GM21447 (cell line): ENCODE data around the gene ANK2.
"Not testable (repeated sequence)": the region's sequence is repeated elsewhere in the genome, so short reads cannot be mapped to it uniquely, and the experiment has no call there.

Experiments used
- ATAC-seq: cut with Tn5 transposase; IDR thresholded peaks from one replicate; pipeline ENCODE4 v1.9.1; 2021; ENCODE audit not compliant: unreplicated experiment

Gene ANK2

DNA sequence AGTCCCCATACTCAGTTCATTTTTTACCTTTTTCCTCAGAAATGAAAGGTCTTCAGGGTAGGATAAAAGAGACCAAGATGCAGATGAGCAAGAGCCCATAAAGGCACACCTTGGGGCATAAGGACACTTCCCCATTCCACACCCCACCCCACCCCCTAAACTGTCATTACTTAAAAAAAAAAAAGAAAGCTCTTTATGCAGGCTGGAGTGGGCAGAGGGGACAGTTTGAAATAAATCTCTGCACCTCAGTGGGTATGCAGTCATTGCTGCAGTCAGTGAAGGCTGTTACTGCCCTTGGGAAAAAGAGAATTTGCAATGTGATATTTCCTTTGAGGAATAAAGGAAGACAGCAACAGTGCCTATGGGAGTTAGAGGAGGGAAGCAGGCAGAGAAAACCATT is 137.5 kb downstream of the ANK2 start:
- ATAC-seq: no peak

DNA sequence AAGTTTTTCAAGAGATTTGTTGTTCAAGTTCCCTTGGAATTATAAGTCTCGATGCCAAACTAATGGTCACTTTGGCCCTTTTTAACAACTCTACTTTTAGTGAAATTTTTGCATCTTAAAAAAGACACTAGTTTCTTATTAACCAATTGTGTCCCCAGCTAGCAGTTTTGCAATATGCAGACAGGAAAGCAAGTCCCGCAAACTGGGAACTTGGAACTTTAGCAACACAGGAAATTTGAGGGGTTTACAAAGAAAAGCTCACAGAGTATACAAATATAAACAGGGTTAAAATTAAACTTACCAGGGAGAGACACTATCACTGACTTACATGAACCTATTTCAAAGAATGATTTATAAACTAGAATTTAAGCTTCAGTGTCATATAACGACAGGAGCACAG is 137.9 kb downstream of the ANK2 start:
- no peak for ATAC-seq

DNA sequence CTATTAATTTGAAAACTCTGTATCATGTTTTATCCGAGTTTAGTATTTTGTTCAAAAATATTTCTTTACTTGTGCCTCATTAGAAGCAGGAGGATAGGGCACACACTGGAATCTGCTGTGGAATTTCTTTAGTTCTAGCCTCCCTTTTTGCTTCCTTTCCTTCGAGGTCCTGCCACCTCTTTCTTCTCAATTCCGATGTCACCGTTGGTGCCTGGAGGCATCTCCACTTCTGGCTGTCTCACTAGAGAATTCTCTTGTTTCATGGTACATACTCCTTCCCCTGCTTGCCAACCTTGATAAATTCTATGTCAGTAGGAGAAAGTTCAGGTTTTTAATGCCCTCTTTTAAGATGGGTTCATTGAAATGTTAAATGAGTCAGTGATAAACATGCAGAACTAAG is 140.1 kb downstream of the ANK2 start:
- no peak for ATAC-seq

DNA sequence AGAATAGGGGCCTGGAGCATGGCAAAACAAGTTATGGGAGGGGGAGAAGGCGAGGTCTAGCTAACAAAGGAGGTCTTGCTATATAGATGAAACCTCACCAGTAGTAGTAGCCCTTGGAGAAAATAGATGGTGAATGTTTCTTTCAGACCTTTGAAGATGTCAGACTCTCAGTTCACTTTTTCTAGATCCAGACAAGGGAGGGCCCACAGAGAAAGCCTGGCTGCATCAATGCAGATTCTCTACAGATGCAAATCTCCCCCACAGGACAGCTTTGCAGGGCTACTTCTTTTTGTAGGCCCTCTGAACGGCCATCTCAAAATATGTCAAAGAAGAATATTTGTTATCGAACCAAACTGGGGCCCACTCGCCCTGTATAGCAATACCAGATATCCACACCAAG is 159.7 kb downstream of the ANK2 start:
- ATAC-seq: no peak

DNA sequence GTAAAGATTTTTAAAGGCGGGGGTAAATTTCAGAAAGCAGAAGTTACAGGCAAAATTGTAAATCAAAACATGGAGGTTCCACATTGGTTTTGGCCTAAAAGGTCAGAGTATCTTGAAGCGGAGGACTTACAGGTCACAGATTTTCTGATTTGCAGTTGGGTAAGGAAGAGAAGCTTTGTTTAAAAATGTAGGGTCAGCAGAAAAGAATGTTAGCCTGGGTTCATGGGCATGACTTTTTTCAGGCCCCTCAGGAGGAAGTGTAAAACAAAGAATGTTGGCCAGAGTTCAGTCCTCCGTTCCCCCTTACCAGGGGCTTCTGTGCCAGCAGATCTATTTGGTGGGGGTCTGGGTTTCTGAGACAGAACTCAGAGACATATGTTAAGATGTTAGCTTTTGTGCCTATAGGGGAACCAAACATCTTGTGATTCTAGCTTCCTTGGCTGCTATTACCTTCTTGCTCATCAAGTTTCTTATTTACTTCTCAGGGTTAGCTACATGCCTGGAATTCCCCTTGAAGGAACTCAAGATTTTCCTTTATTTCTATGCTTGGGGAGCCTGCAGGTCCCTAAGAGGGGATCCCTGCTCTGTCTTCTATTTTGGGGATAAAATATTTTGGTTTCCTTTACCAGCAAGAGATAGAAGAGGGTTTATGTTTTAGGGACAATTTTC is 160.3 kb downstream of the ANK2 start:
- ATAC-seq: no peak

DNA sequence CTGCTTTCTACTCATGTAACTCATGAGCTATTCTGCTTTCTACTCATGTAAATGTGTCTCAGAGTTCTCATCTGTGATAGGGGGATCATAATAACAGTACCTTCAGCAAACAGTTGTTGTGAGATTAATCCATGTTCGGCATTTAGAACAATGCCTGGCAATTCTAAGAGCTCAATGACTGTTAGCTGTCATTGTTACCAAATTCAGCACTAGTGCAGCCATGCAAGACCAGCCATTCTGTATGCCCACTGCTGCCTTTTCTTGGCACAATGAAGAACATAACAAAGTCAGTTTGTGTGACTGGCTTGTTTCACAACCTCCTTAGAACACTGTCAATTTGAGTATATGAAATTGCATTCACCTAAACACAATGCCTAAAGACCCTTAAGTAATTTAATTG is 163.2 kb downstream of the ANK2 start:
- no peak for ATAC-seq

DNA sequence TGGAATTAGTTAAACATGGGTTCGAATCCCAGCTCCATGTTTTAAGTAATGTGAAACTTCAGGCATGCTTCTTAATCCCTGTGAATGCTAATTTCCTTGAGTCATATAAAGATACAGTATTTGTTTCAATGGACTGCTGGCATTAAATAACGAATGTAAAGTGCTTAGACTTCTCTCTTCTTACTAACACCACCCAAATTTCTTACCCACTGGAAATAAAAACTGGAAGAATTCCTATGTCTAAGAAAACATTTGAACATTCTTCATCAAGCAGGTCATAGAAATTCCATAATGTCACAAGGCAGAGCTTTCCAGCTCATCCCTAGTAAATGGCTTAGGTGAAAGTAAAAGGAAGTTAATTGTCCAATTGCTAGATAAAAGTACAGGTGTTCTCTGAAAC is 172.5 kb downstream of the ANK2 start:
- ATAC-seq: no peak

DNA sequence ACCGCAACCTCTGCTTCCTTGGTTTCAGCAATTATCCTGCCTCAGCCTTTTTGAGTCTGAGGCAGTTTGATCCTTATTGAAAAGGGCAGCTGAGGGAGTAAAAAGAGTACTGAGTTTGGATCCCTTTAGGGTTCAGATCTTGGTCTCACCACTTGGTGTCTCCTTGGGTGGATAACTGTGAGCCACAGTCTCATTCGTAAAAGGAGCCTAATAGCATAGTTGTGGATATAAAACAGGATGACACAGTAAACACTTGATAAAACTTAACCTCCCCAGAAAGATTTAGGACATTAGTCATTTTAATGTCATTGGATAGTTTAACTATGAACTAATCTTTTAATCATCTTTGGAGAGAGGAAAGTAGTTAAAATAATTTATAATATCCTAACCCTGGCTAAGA is 173.0 kb downstream of the ANK2 start:
- ATAC-seq: no peak

DNA sequence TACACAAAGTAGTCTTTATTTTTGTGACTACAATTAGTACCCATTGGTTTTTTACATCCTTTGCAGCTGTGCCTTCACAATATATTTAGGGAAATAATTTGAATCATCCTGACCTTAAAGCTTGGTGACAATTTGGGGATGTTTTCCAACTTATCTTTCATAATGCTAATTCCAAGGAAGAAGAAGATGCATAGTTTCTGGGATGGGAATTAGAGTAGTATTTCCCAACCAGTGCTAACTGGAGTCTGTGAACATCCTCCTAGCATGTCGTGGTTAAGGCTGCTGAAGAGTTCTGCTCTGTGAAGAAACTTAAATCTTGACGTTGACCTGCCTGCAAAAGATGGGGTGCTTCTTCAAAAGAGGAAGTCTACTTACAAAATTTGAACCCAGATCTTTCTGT is 173.5 kb downstream of the ANK2 start:
- ATAC-seq: no peak

DNA sequence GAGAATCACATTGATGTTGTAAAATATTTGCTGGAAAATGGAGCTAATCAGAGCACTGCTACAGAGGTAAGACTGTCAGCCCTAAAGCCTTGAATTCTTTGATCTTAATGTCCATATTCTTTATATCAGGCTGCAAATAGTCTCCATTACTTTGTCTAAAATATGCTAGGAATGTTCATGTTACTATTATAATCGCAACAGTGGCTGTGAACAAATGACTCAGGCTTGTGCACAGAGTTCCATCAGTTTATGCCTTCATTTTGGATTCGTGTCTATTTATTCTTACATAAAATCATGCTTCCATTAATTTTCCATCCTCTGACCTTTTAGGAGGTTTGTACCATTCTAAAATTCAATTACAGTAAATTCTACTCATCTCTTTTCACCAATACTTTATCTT is 182.7 kb downstream of the ANK2 start:
- no peak for ATAC-seq

DNA sequence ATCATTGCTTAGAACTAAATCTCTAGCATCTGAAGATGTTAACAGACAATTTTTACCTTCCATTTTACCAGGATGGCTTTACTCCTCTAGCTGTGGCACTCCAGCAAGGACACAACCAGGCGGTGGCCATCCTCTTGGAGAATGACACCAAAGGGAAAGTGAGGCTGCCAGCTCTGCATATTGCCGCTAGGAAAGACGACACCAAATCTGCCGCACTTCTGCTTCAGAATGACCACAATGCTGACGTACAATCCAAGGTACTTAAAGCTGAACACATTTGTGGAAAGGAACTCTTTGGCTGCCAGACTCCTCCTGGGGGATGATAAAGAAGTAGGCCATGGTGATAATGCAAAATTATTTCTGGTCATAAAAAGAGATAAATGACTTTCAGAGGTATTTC is 187.5 kb downstream of the ANK2 start:
- ATAC-seq: no peak

DNA sequence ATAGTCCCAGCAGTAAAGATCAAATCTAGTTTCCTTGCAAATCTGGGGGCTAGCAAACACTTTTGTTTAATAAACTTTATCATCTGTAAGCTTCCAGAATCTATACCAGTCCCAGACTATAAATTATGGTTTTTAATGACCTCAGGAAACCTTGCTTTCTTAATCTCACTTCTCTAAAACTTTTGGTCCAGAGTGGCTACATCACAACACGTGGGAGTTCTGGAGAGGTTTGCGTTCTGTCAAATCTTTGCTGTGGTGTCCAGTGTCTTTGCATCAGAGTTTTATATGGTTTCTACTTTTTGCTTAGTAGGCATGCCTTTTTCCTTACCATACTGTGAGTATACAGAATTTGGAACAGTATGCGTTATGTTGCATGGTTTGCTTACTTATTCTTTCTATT is 193.9 kb downstream of the ANK2 start:
- no peak for ATAC-seq

DNA sequence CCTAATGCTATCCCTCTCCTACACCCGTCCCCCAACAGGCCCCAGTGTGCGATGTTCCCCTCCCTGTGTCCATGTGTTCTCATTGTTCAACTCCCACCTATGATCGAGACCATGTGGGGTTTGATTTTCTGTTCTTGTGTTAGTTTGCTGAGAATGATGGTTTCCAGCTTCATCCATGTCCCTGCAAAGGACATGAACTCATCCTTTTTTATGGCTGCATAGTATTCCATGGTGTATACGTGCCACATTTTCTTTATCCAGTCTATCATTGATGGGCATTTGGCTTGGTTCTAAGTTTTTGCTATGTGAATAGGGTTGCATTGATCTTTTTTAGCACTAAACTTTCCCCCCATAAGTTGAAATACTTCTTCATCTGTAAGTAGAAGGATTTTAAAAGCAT is 195.3 kb downstream of the ANK2 start:
- not testable (repeated sequence) for ATAC-seq

DNA sequence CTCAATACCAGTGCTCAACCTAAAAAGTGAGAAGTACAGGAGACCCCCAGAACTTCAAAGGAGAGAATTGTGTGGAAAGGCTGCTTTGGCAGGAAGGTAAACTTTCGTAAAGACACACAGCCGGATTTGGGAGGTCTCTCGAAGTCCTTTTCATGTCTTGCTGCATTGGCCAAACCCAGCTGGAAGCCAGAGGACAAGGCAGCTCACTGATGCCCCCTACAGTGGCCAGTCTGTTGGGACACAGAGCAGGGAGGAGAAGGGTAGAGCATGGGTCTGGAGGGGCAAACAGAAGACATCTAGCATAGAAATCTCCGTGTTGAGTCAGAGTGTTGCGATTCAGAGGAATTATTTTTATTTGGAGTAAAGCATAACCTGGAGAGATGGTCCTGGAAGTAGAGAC is 198.9 kb downstream of the ANK2 start:
- no peak for ATAC-seq

DNA sequence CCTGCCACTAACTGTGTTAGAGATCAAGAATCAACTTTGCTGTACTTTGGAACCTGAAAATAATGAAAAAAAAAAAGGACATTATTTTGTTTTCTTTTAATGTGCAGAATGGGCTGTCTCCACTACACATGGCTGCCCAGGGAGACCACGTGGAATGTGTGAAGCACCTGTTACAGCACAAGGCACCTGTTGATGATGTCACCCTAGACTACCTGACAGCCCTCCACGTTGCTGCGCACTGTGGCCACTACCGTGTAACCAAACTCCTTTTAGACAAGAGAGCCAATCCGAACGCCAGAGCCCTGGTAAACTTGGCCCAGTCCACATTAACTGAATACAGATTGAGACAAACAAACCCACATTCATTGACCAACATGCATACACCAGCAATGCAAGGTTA is 206.2 kb downstream of the ANK2 start:
- ATAC-seq: no peak

DNA sequence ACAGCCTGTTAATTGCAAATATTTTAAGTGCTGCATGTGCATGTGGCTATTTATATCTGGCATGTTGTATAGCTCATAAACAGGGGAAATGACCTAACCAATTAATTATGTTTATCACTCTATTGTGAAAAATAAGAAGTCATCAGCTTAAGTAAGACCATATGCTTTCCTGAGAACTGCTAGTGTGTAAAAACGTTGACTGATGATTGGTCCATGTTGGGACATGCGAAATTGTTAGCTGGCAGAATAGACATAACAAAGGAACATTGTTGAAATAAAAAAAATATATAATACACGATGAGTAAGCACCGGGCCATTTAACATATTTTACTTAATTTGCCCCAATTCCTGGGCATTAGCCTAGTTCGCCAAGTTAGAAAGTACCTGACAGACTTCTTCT is 207.5 kb downstream of the ANK2 start:
- ATAC-seq: no peak

DNA sequence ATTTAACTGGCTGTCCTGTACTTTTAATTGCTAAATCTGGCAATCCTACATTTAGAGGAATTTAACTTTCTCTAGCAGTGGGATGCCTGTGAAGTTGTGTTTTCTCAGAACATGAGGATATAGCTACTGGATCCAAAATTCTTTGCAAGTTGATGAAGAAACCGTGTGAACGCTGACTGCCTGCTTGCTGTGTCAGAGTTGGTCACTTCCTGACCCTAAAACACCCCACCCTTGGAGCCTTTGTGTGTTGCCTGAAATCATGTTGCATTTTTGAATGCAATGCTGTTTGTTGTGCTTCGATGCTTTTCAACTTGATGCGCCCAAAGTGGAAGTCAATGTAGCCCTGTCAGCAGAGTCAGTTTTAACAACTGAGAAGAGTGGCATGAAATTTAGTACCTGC is 211.2 kb downstream of the ANK2 start:
- ATAC-seq: no peak

DNA sequence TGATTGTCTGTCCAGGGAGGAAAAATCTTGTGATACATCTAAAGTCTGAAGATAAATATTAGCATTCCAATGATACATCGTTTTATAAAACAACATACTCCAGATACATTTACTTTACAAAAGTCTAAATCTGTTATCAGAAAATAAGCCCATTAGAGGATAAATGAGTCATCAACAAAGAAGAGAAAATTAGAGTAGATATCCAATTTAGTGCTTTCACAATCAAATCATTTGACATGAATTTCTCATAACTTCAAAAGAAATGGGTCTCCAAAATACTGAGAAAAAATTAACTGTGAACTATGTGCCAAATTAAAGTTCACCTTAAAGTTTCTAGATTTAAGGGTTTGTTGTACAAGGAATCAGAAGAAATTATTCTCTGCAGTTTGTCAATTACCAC is 213.8 kb downstream of the ANK2 start:
- no peak for ATAC-seq

DNA sequence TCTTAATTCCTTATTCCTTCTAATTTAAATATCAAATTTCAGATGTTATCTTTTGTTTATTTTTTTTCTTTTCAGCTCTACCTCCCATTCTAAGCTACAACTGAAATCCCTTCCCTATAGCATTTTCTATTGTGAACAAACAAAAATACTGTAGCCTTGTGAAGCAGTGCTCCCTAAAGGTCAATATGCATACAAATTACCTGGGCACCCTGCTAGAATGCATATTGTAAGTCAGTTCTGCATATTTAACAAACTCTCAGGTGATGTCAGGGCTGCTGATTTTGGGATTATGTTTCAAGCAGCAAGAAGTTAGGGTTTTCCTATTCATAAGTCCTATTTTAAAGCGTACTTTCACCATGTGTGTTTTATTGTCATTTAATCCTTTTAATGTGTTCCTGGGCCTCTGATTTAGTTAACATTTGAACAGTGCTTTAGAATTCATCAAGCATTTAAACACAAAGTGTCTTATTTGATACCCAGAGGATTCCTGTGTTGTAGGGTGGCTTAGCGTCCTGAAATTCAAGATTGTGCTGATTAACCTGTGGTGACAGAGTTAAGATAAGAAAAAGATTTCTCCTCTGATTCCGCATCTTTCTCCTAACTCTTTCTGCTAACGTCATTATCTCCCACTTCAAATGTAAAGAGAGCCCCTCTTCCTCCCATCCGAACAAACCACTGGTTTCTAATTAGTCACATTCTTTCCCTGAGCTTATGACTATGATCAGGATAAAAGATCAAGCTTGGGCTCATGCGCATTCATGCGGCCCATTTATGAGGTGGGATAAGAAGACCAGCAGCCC is 221.3 kb downstream of the ANK2 start:
- no peak for ATAC-seq

DNA sequence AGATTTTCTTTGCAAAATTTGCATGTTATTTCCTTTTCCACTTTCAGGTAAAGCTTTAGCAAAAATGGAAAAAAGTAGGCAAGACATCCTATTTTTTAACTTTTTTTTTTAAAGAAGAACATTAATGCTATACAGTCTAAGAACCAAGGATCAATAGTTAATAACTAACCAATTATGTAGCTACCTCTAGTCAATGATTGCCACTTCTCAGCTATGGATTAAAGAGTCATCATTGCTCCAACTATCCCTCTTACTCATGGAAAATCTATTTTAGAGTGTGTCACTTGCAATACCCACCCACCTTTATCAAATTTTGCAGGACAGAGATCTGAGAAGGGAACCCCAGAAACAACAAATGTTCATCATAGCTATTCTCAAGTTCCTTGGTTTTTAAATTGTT is 223.1 kb downstream of the ANK2 start:
- ATAC-seq: no peak

DNA sequence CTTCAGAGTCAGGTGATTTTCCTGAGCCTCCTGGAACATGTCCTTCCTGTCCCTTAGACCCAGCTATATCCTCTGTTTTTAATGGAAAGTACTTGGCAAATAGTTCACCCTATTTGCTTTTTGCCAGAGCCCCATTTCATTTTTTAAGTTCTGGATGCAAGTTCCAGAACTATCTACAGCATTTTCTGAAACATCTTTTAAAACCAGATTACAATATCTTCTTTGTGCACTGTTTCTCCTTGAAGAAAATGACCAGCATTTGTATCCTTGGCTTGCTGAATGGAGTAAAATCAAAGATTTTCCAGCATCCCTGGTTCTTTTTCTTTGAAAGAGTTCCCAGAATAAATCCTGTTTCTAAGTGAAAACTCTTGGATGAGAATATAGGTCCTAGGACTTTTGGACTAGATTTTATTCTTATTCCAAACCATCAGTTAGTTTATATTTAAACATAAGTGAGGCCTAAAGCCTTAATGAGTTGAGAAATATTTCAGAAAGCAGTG is 224.3 kb downstream of the ANK2 start:
- no peak for ATAC-seq

DNA sequence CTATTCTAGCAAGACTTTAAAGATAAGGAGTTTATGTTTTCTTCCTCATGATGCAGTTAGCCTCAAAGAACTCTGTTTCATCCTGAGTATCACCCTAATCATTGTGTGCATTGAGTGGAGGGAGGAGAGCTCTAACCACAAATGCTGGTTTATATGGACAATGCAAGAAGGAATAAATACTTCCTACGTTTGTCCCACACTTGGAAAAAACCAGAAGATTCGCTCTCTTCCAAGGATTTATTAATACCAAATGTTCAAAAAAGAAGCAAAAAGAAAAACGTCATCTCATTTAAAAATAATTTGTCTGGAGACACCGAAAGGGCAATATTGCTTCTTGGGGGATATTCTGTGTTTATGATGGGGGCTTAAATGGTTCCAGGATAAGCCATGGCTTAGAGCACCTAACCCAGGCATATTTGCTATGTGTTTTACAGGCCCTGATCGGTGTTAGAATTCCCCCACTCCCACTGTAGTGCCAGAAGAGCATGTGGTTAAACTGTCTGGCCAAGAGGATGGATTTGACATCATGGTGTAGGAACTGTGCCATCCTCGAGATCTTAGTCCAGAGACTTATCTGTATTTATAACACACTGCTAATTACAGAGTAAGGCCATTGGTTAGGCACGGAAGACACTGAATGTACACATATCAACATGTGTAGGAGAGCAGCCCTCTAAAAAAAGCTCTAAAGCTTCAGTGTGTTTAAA is 227.2 kb downstream of the ANK2 start:
- no peak for ATAC-seq
